Measurements from ENCODE around the gene CEACAM16.

DNA sequence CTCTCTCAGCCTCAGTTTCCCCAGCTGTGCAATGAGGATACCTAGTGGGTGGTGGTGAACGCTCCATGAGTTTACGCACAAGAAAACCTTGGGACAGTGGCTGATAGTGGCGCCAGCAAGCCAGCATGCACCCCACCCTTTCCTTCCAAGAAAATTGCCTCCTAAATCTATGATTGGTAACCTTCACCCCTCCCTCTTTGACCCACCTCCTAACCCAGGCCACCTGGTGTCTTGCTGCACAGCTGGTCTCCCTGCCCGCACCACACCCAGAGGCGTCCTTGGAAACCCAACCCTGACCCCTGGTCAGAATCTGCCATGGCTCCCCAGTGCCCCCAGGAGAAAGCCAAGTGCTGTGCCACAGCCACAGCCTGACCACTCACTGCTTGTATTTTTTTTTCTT is 26.7 kb downstream of the CEACAM16 start:
- no peak for TF ChIP-seq EZH2 (IDR thresholded peaks at IDR 0.05; ENCODE audit: low read length)
- TF ChIP-seq, protein P1, sequence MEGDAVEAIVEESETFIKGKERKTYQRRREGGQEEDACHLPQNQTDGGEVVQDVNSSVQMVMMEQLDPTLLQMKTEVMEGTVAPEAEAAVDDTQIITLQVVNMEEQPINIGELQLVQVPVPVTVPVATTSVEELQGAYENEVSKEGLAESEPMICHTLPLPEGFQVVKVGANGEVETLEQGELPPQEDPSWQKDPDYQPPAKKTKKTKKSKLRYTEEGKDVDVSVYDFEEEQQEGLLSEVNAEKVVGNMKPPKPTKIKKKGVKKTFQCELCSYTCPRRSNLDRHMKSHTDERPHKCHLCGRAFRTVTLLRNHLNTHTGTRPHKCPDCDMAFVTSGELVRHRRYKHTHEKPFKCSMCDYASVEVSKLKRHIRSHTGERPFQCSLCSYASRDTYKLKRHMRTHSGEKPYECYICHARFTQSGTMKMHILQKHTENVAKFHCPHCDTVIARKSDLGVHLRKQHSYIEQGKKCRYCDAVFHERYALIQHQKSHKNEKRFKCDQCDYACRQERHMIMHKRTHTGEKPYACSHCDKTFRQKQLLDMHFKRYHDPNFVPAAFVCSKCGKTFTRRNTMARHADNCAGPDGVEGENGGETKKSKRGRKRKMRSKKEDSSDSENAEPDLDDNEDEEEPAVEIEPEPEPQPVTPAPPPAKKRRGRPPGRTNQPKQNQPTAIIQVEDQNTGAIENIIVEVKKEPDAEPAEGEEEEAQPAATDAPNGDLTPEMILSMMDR (optimal IDR thresholded peaks at IDR 0.05 in 1 of 3, IDR thresholded peaks at IDR 0.05 in 1 of 3, conservative IDR thresholded peaks at IDR 0.05 in 1 of 3; ENCODE audit: extremely low read depth in 1 of 3, insufficient read depth in 2 of 3, low read length in 3 of 3), result no peak
